H1 (cell line): Measurements from ENCODE around the gene EDN1. TPM values are rescaled to one million over a fixed set of nuclear protein-coding genes. Genes with fewer than 3 reads are reported as not detected.

ENCODE experiments used
- CTBP2 ChIP-seq: IDR thresholded peaks from 2 replicates; pipeline ENCODE4 v1.7.0; 2011; ENCODE audit warnings: borderline replicate concordance, mild to moderate bottlenecking, moderate library complexity, mixed read lengths, low read length; ENCODE audit not compliant: insufficient read depth, insufficient read length
- EGR1 ChIP-seq: IDR thresholded peaks from 2 replicates; pipeline ENCODE4 v1.6.1; 2011; ENCODE audit warnings: low read depth, low read length, borderline replicate concordance
- polyA plus RNA-seq, 7 experiments: library from polyadenylated mRNA; depleted of rRNA in 3 of 7; stranded (reverse) in 5 of 7; unstranded in 2 of 7; fragments of >200 nt in 5 of 7; fragments of 200-250 nt in 2 of 7; gene quantifications; 1 replicate in 5 of 7; 2 replicates in 1 of 7; 4 replicates in 1 of 7; pipeline versions ENCODE4 v1.2.1 to v1.2.3, GENCODE V29; 2011 to 2013; ENCODE audit warnings: missing spikeins in 2 of 7, mixed read lengths in 2 of 7
- total RNA-seq: library from RNA; stranded (reverse); fragmentation: NEBNext Ultra II Directional; extraction: Animal tissue kit (Norgen Biotek cat#: 25700); gene quantifications from 2 replicates; pipeline ENCODE4 v1.2.1, GENCODE V29; 2021

The EDN1 gene
- total and polyA plus RNA-seq, 2 of the 8 experiments (the other 6 are each of a cell fraction or from before 2014, with no cell fraction given): 0.23 to 1.1 TPM

DNA sequence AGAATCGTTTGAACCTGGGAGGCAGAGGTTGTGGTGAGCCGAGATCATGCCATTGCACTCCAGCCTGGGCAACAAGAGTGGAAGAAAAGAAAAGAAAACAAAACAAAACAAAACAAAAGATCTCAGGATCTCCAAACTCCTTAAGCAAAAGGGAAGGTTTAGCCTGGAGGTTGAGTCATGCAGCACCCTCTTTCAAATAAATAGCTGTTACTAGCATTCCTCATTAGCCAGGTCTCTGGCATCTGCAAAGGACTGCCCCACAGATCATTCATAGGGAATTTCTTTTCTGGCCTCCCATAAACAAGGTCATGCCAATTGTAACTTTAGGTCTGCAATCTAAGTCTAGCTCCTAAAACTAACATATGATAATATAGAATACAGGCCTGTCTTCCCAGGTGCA is 37.2 kb downstream of the EDN1 start (continued):
- TF ChIP-seq CTBP2 (no peak), EGR1 (no peak)
